Endothelial cell of umbilical vein (primary cell): ENCODE data around the gene GPR146. TPM values are rescaled to one million over a fixed set of nuclear protein-coding genes. Genes with fewer than 3 reads are reported as not detected.

Experiments used
- BruUV-seq: library from RNA; stranded (reverse); fragments of 400-500 nt; replicated peaks from 2 replicates; lab custom pipeline; 2021; lab: Mats Ljungman, UMichigan
- CTCF ChIA-PET: fragments of 300-600, 350-600 bp; sonication (Branson Sonifier 250); formaldehyde crosslinking; loops from one replicate; lab custom pipeline; 2021; ENCODE audit warnings: antibody characterized with exemption, inconsistent platforms; lab: Charles Lee
- POLR2A ChIA-PET: fragments of 300-600, 350-600 bp; sonication (Branson Sonifier 250); formaldehyde crosslinking; loops from one replicate; lab custom pipeline; 2021; ENCODE audit warnings: antibody characterized with exemption, inconsistent platforms; lab: Charles Lee
- DNase-seq: peaks from one replicate; pipeline ENCODE4 v3.0.0-alpha.2; 2011; ENCODE audit warnings: low read depth, low spot score
- FAIRE-seq: peaks from 2 replicates; lab custom pipeline; 2011; peaks lifted over from hg19 to GRCh38; lab: Jason Lieb, UNC
- H2AFZ ChIP-seq: 2 replicates; pipeline ENCODE4 v1.6.0; 2012; ENCODE audit warnings: low read depth, low read length, control low read depth, inconsistent platforms
- H3K27ac ChIP-seq: 2 replicates; pipeline ENCODE4 v1.5.1; 2011; ENCODE audit warnings: low read depth, mild to moderate bottlenecking, control low read depth, low read length, moderate library complexity; ENCODE audit not compliant: insufficient read depth
- H3K27me3 ChIP-seq, 2 experiments: 2 replicates each; pipeline versions ENCODE4 v1.6.0 to v1.6.1; 2011; ENCODE audit warnings: low read length in 2 of 2, mixed read lengths in 1 of 2; ENCODE audit not compliant: control insufficient read depth in 2 of 2, insufficient read depth in 2 of 2
- H3K36me3 ChIP-seq, 2 experiments: 2 replicates in 1 of 2; 3 replicates in 1 of 2; pipeline ENCODE4 v1.5.1; 2011; ENCODE audit warnings: low read length in 2 of 2, mild to moderate bottlenecking in 1 of 2, moderate library complexity in 1 of 2; ENCODE audit not compliant: control insufficient read depth in 2 of 2, insufficient read depth in 2 of 2; ENCODE audit errors: extremely low read depth in 1 of 2
- H3K4me1 ChIP-seq: 3 replicates; pipeline ENCODE4 v1.5.1; 2011; ENCODE audit warnings: mild to moderate bottlenecking, low read length; ENCODE audit not compliant: control insufficient read depth, insufficient read depth; ENCODE audit errors: extremely low read depth
- H3K4me2 ChIP-seq: 2 replicates; pipeline ENCODE4 v1.6.1; 2011; ENCODE audit warnings: low read length, control low read depth, mixed read lengths; ENCODE audit not compliant: insufficient read depth
- H3K4me3 ChIP-seq, 3 experiments: fragments of 200-600 bp in 1 of 3; sonication (generic), shearing (Covaris generic) in 1 of 3; replicated peaks in 1 of 3; 2 replicates each; pipeline ENCODE4 v1.5.1; 2011 to 2016; ENCODE audit warnings: control low read depth in 3 of 3, low read length in 3 of 3, mild to moderate bottlenecking in 2 of 3, inconsistent platforms in 1 of 3, low read depth in 1 of 3, moderate library complexity in 1 of 3; ENCODE audit not compliant: insufficient read depth in 1 of 3
- H3K79me2 ChIP-seq: 2 replicates; pipeline ENCODE4 v1.6.0; 2012; ENCODE audit warnings: low read length, inconsistent platforms; ENCODE audit not compliant: control insufficient read depth, insufficient read depth
- H3K9ac ChIP-seq: replicated peaks from 2 replicates; pipeline ENCODE3; 2011; ENCODE audit warnings: low read length, control low read depth; ENCODE audit not compliant: insufficient read depth; ENCODE audit errors: extremely low read depth
- H3K9me1 ChIP-seq: replicated peaks from 3 replicates; pipeline ENCODE4 v1.6.0; 2011; ENCODE audit warnings: mild to moderate bottlenecking, low read length; ENCODE audit not compliant: control insufficient read depth, insufficient read depth; ENCODE audit errors: extremely low read depth
- H3K9me3 ChIP-seq: replicated peaks from 2 replicates; pipeline ENCODE4 v1.5.1; 2012; ENCODE audit warnings: low read length, inconsistent platforms; ENCODE audit not compliant: control insufficient read depth, insufficient read depth
- H4K20me1 ChIP-seq: replicated peaks from 2 replicates; pipeline ENCODE3; 2011; ENCODE audit warnings: mild to moderate bottlenecking, low read length; ENCODE audit not compliant: control insufficient read depth, insufficient read depth; ENCODE audit errors: extremely low read depth
- CTCF ChIP-seq, 2 donors: IDR thresholded peaks; 1 replicate in 1 of 2; 2 replicates in 1 of 2; pipeline ENCODE4 v1.5.1; 2011; ENCODE audit warnings: low read length in 2 of 2, mild to moderate bottlenecking in 2 of 2, moderate library complexity in 2 of 2, control low read depth in 1 of 2, inconsistent platforms in 1 of 2, low read depth in 1 of 2; ENCODE audit not compliant: insufficient read depth in 1 of 2; ENCODE audit errors: extremely low read depth in 1 of 2
- FOS ChIP-seq: IDR thresholded peaks from 2 replicates; pipeline ENCODE4 v1.6.1; 2011; ENCODE audit warnings: mild to moderate bottlenecking, low read length, moderate library complexity, borderline replicate concordance; ENCODE audit not compliant: insufficient read depth
- JUN ChIP-seq: IDR thresholded peaks from 2 replicates; pipeline ENCODE4 v1.6.1; 2011; ENCODE audit warnings: borderline replicate concordance, low read depth; ENCODE audit not compliant: insufficient read length, insufficient read depth
- MAX ChIP-seq: IDR thresholded peaks from 2 replicates; pipeline ENCODE4 v1.6.1; 2011; ENCODE audit not compliant: insufficient read depth, insufficient read length
- MYC ChIP-seq: IDR thresholded peaks from one replicate; pipeline ENCODE4 v1.6.1; 2011; ENCODE audit warnings: mild to moderate bottlenecking, low read depth, low read length
- POLR2A ChIP-seq: IDR thresholded peaks from 2 replicates; pipeline ENCODE4 v1.6.1; 2012; ENCODE audit warnings: low read depth, mild to moderate bottlenecking, control low read depth, low read length
- POLR2AphosphoS5 ChIP-seq: IDR thresholded peaks from 2 replicates; pipeline ENCODE4 v1.6.1; 2012; ENCODE audit warnings: low read depth, mild to moderate bottlenecking, control low read depth, low read length, moderate library complexity; ENCODE audit not compliant: insufficient read depth
- dilution Hi-C: fragments of 300-500 bp; cut with MboI; formaldehyde crosslinking; loops from one replicate; pipeline ENCODE4 v1.15.0; 2019; ENCODE audit warnings: low sequenced_read_pairs; ENCODE audit not compliant: extremely low pct_ligation_motif_present
- intact Hi-C: fragments of 100-400 bp; cut with micrococcal nuclease; formaldehyde crosslinking; loops from one replicate; pipeline ENCODE4 v1.10.0; 2022
- polyA plus RNA-seq, 4 experiments: library from polyadenylated mRNA; depleted of rRNA in 3 of 4; stranded (reverse) in 3 of 4; unstranded in 1 of 4; fragments of >200 nt; gene quantifications; 2 replicates each; pipeline versions ENCODE4 v1.2.1 to v1.2.3, GENCODE V29; 2011 to 2012; ENCODE audit warnings: missing spikeins in 1 of 4
- total RNA-seq: library from RNA; stranded (reverse); gene quantifications from 2 replicates; pipeline ENCODE4 v1.2.3, GENCODE V29; 2021

GPR146 gene
- total and polyA plus RNA-seq, 2 donors (not counting 3 experiments of a cell fraction or from before 2014, with no cell fraction given) = 18.5 to 44.8 TPM

GRCh38 chr7:1055956-1056784, 11.8 kb downstream of the GPR146 start:
- H3K79me2 ChIP-seq = no peaks in the 10 kb centered on the region
- intact Hi-C loops (no loop called here), dilution Hi-C loops (no loop called here)
- no TSS peak for BruUV-seq
- no peak overlapping the region for H3K27ac ChIP-seq
- DNase-seq (peak; percentile 89), FAIRE-seq (no peak)
- peaks cover 53% of the 10 kb centered on the region for H3K4me1 ChIP-seq
- peaks cover 0 to 10% of the 10 kb centered on the region in 2 experiments for H3K36me3 ChIP-seq
- ChIA-PET POLR2A (no interaction called here), CTCF (interaction anchor here (0.7 to 3.9 kb wide), 6 partner anchors 8 to 68 kb away, joined by 3 to 21 read pairs (median 4); partner anchors contain the start of gene GPR146)
- TF ChIP-seq CTCF (IDR thresholded peaks at IDR 0.05; ENCODE audit: extremely low read depth in 1 of 2, insufficient read depth in 1 of 2, low read depth in 1 of 2, low read length in 2 of 2) (no peak), POLR2A (no peak), POLR2AphosphoS5 (peak; percentile 61), MAX (peak; percentile 15), JUN (no peak), FOS (no peak), MYC (no peak)
- no peak overlapping the region for H3K4me2 ChIP-seq
- H3K9me3 ChIP-seq = no peaks in the 10 kb centered on the region
- H3K9ac ChIP-seq = no peak overlapping the region
- H4K20me1 ChIP-seq = no peaks in the 10 kb centered on the region
- no peak overlapping the region for H2AFZ ChIP-seq
- H3K27me3 ChIP-seq = no peaks in the 10 kb centered on the region
- no peaks in the 10 kb centered on the region for H3K9me1 ChIP-seq
- peak overlapping the region in 1 of 3 experiments; percentile 48 for H3K4me3 ChIP-seq
